Activated CD4-positive, alpha-beta T cell treated with anti-CD3 and anti-CD28 coated beads for 36 hours (primary cell): ENCODE data around the gene POM121. TPM values are rescaled to one million over a fixed set of nuclear protein-coding genes. Genes with fewer than 3 reads are reported as not detected.

ENCODE experiments used
- total RNA-seq, 2 experiments: library from RNA; stranded (reverse); gene quantifications; one replicate each; pipeline ENCODE4 v1.2.3, GENCODE V29; 2021

Gene POM121
- total RNA-seq, 2 experiments from 2014 or later = 62.2 to 67.4 TPM

Other genes starting within 250 kb of the POM121 start
- 1 to 10 TPM; 3.5 to 3.9 TPM for gene TYW1B, start 96.9 kb upstream of the POM121 start, total RNA-seq
- under 1 TPM; 0.40 to 0.66 TPM for gene TRIM74, start 44.4 kb downstream of the POM121 start, total RNA-seq
- not detected for gene SPDYE8, start 104.7 kb downstream of the POM121 start, total RNA-seq
- not detected for gene SPDYE11, start 132.8 kb downstream of the POM121 start, total RNA-seq
- gene SPDYE9, start 160.9 kb downstream of the POM121 start, total RNA-seq = not detected